Osteocyte (in vitro differentiated cells): ENCODE measurements around the gene ZNF518B. TPM values are rescaled to one million over a fixed set of nuclear protein-coding genes. Genes with fewer than 3 reads are reported as not detected.

Experiments used
- DNase-seq: peaks from one replicate; pipeline ENCODE4 v3.0.0; 2021; ENCODE audit warnings: mixed read lengths; ENCODE audit not compliant: unreplicated experiment; ENCODE audit errors: extremely low spot score
- H3K27ac Mint-ChIP-seq: one replicate; pipeline ENCODE4 v1.8.0; 2021; ENCODE audit warnings: mild to moderate bottlenecking, mixed read lengths; ENCODE audit not compliant: unreplicated experiment
- H3K27me3 Mint-ChIP-seq: one replicate; pipeline ENCODE4 v1.8.0; 2021; ENCODE audit warnings: mixed read lengths; ENCODE audit not compliant: unreplicated experiment
- H3K36me3 Mint-ChIP-seq: one replicate; pipeline ENCODE4 v1.8.0; 2021; ENCODE audit warnings: mixed read lengths; ENCODE audit not compliant: unreplicated experiment
- H3K4me1 Mint-ChIP-seq: one replicate; pipeline ENCODE4 v1.8.0; 2021; ENCODE audit warnings: mixed read lengths; ENCODE audit not compliant: unreplicated experiment
- H3K4me3 Mint-ChIP-seq: one replicate; pipeline ENCODE4 v1.8.0; 2021; ENCODE audit warnings: mild to moderate bottlenecking, moderate library complexity, mixed read lengths; ENCODE audit not compliant: unreplicated experiment
- H3K9me3 Mint-ChIP-seq: one replicate; pipeline ENCODE4 v1.8.0; 2021; ENCODE audit warnings: mixed read lengths; ENCODE audit not compliant: unreplicated experiment
- total RNA-seq: library from RNA; stranded (reverse); gene quantifications from 2 replicates; pipeline ENCODE4 v1.2.1, GENCODE V29; 2021
- TF ChIP-seq, protein P1 (sequence below): fragments of 200-600 bp; sonication (generic); IDR thresholded peaks from 2 replicates; pipeline ENCODE4 v1.5.0; 2021; ENCODE audit warnings: antibody characterized with exemption, mild to moderate bottlenecking, moderate library complexity

ZNF518B gene
- total RNA-seq, 1 donor from 2014 or later: 39.5 TPM

DNA sequence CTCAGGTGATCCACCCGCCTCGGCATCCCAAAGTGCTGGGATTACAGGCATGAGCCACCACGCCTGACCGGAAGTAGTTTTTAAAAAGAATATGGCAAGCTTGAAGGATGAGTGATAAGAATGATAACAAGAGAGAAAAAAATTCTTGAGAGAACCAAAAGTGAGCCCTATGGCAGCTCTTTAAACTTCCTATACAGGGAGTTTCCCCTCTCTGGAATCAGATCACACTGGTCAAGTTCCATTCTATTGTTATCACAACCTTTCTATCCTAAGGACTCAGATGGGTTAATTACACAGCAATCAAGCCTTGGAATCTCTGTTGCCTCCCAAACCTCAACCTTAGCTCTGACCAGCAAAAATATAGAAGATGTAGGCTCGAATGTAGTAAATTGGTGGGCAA lies 33.8 kb upstream of the ZNF518B start:
- H3K4me1 Mint-ChIP-seq: peaks cover 10% of the 10 kb centered on the region
- H3K27me3 Mint-ChIP-seq: peaks cover 2% of the 10 kb centered on the region
- H3K36me3 Mint-ChIP-seq: no peaks in the 10 kb centered on the region
- no peak overlapping the region for H3K27ac Mint-ChIP-seq
- TF ChIP-seq, protein P1, sequence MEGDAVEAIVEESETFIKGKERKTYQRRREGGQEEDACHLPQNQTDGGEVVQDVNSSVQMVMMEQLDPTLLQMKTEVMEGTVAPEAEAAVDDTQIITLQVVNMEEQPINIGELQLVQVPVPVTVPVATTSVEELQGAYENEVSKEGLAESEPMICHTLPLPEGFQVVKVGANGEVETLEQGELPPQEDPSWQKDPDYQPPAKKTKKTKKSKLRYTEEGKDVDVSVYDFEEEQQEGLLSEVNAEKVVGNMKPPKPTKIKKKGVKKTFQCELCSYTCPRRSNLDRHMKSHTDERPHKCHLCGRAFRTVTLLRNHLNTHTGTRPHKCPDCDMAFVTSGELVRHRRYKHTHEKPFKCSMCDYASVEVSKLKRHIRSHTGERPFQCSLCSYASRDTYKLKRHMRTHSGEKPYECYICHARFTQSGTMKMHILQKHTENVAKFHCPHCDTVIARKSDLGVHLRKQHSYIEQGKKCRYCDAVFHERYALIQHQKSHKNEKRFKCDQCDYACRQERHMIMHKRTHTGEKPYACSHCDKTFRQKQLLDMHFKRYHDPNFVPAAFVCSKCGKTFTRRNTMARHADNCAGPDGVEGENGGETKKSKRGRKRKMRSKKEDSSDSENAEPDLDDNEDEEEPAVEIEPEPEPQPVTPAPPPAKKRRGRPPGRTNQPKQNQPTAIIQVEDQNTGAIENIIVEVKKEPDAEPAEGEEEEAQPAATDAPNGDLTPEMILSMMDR: no peak
- H3K9me3 Mint-ChIP-seq: no peaks in the 10 kb centered on the region
- H3K4me3 Mint-ChIP-seq: no peak overlapping the region
- DNase-seq: no peak

DNA sequence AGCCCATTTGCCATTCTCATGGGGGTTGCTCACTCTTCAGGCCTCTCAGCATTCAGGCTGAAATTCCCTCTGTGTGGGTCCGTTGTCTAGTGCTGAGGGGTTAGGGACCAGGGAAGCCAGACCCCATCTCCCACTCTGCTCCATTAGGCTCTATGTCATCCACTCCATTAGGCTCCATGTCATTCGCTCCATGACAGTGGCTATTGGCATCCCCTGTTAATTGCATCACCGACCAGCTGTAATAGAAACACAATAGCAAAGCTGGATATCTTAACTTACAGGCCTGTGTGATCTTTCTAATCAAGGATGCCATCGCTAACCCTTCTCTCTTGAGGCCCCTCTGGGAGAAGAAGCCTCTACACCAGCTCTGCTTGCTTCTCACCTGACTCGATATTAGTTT lies 25.7 kb upstream of the ZNF518B start:
- Mint-ChIP-seq H3K9me3 (no peaks in the 10 kb centered on the region), H3K4me3 (no peak overlapping the region), H3K4me1 (no peaks in the 10 kb centered on the region), H3K27ac (no peak overlapping the region), H3K27me3 (peaks cover 3% of the 10 kb centered on the region), H3K36me3 (no peaks in the 10 kb centered on the region)
- no peak for DNase-seq
- TF ChIP-seq, protein P1: no peak

DNA sequence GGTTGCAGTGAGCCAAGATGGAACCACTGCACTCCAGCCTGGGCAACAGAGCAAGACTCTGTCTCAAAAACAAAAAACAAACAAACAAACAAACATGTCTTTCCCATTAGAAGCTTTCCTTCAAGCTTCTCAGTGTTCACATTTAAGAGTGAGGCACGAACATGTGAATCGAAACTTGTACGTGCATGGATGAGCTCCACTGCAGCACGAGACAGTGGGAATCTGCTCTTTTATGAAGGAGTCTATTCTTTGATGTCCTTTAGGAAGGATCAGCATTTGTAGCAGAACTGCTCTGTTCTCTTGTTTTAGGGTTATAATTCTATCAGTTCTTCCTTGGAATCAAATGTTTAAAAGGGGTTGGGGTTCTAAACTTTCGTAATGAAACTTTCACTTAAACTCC lies 23.4 kb upstream of the ZNF518B start:
- no peak for DNase-seq
- Mint-ChIP-seq H3K4me3 (no peak overlapping the region), H3K9me3 (no peaks in the 10 kb centered on the region), H3K36me3 (no peaks in the 10 kb centered on the region), H3K4me1 (no peaks in the 10 kb centered on the region), H3K27ac (no peak overlapping the region), H3K27me3 (no peaks in the 10 kb centered on the region)
- TF ChIP-seq, protein P1: no peak

DNA sequence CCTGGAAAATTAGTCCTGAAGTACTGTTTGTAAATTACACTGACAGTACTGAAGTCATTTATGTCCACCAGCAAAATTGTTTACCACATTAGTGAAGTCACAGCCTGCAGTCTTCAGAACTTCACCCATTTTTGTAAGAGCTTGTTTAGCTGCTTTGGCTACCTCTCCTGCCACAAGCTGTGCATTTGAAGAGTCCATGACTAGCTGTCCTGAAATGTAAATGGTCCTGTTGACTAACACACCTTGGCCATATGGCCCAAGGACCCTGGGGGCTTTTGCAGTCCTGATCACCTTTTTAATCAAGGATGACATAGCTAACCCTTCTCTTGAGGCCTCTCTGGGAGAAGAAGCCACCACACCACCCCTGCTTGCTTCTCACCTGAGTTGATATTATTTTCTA lies 21.4 kb upstream of the ZNF518B start:
- no peak for DNase-seq
- no peaks in the 10 kb centered on the region for H3K27me3 Mint-ChIP-seq
- H3K4me3 Mint-ChIP-seq: no peak overlapping the region
- H3K4me1 Mint-ChIP-seq: no peaks in the 10 kb centered on the region
- TF ChIP-seq, protein P1: no peak
- H3K36me3 Mint-ChIP-seq: no peaks in the 10 kb centered on the region
- no peaks in the 10 kb centered on the region for H3K9me3 Mint-ChIP-seq
- H3K27ac Mint-ChIP-seq: no peak overlapping the region

DNA sequence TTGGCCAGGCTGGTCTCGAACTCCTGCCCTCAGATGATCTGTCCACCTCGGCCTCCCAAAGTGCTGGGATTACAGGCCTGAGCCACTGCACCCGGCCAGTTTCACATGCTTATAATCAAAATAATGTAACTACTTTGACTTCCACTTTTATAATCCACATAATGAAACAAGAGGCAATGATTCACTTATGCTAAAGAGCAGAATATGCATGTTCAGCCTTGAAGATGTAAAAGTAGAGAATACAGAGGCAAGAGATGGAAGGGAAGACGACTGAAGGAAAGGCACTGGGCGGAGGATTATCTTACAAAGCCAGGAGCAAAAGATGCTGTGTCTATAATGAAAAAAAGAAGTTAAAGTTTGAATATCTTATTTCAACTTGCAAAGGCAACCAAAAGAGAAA lies 13.3 kb upstream of the ZNF518B start:
- H3K27ac Mint-ChIP-seq: no peak overlapping the region
- no peak for DNase-seq
- H3K4me1 Mint-ChIP-seq: peaks cover 14% of the 10 kb centered on the region
- H3K27me3 Mint-ChIP-seq: no peaks in the 10 kb centered on the region
- H3K9me3 Mint-ChIP-seq: peaks cover 4% of the 10 kb centered on the region
- no peaks in the 10 kb centered on the region for H3K36me3 Mint-ChIP-seq
- H3K4me3 Mint-ChIP-seq: no peak overlapping the region
- TF ChIP-seq, protein P1: no peak
